H9 (cell line): ENCODE data around the gene SUPT3H. TPM values are rescaled to one million over a fixed set of nuclear protein-coding genes. Genes with fewer than 3 reads are reported as not detected.

Experiments
- DNase-seq: peaks from one replicate; pipeline ENCODE4 v3.0.0-alpha.2; 2017
- H2AFZ ChIP-seq: one replicate; pipeline ENCODE4 v1.6.1; 2013; ENCODE audit warnings: mild to moderate bottlenecking, low read length, control low read depth, moderate library complexity
- H2AK5ac ChIP-seq: 2 replicates; pipeline ENCODE4 v1.6.1; 2013; ENCODE audit warnings: low read length, control low read depth, mixed read lengths; ENCODE audit not compliant: insufficient read length
- H2BK120ac ChIP-seq: one replicate; pipeline ENCODE4 v1.6.1; 2013; ENCODE audit warnings: low read depth, mild to moderate bottlenecking, low read length, control low read depth, inconsistent platforms; ENCODE audit not compliant: poor library complexity, severe bottlenecking
- H2BK12ac ChIP-seq: 2 replicates; pipeline ENCODE4 v1.6.1; 2013; ENCODE audit warnings: low read length, control low read depth, mixed read lengths, low read depth; ENCODE audit not compliant: insufficient read length
- H2BK15ac ChIP-seq: 2 replicates; pipeline ENCODE4 v1.6.1; 2013; ENCODE audit warnings: low read depth, low read length, control low read depth
- H2BK20ac ChIP-seq: one replicate; pipeline ENCODE4 v1.6.1; 2013; ENCODE audit warnings: low read depth, mild to moderate bottlenecking, low read length, control low read depth, inconsistent platforms; ENCODE audit not compliant: poor library complexity, severe bottlenecking
- H2BK5ac ChIP-seq: 2 replicates; pipeline ENCODE4 v1.6.1; 2013; ENCODE audit warnings: low read length, control low read depth, mixed read lengths; ENCODE audit not compliant: insufficient read length
- H3K14ac ChIP-seq: 2 replicates; pipeline ENCODE4 v1.6.1; 2013; ENCODE audit warnings: low read length, control low read depth; ENCODE audit not compliant: insufficient read depth
- H3K18ac ChIP-seq: 2 replicates; pipeline ENCODE4 v1.6.1; 2013; ENCODE audit warnings: low read depth, mild to moderate bottlenecking, mixed read lengths, low read length, control low read depth; ENCODE audit not compliant: insufficient read length
- H3K23ac ChIP-seq: 2 replicates; pipeline ENCODE4 v1.6.1; 2013; ENCODE audit warnings: low read length, control low read depth, mixed read lengths, low read depth; ENCODE audit not compliant: insufficient read length
- H3K23me2 ChIP-seq: 2 replicates; pipeline ENCODE4 v1.6.1; 2013; ENCODE audit warnings: low read depth, mild to moderate bottlenecking, mixed read lengths, low read length, control low read depth; ENCODE audit not compliant: insufficient read length, poor library complexity, severe bottlenecking
- H3K27ac ChIP-seq: 2 replicates; pipeline ENCODE4 v1.5.1; 2013; ENCODE audit warnings: low read length, control low read depth, mixed read lengths, low read depth; ENCODE audit not compliant: insufficient read length
- H3K27me3 ChIP-seq: 2 replicates; pipeline ENCODE4 v1.6.1; 2013; ENCODE audit warnings: low read length, control low read depth, inconsistent platforms; ENCODE audit not compliant: insufficient read depth
- H3K4ac ChIP-seq: 2 replicates; pipeline ENCODE4 v1.6.1; 2013; ENCODE audit warnings: low read depth, mild to moderate bottlenecking, control low read depth, inconsistent platforms, low read length, moderate library complexity
- H3K4me1 ChIP-seq: 2 replicates; pipeline ENCODE4 v1.6.1; 2013; ENCODE audit warnings: low read length, control low read depth, inconsistent platforms; ENCODE audit not compliant: insufficient read depth
- H3K4me2 ChIP-seq: 2 replicates; pipeline ENCODE4 v1.6.1; 2013; ENCODE audit warnings: low read length, control low read depth, mixed read lengths; ENCODE audit not compliant: insufficient read length, insufficient read depth
- H3K56ac ChIP-seq: 2 replicates; pipeline ENCODE4 v1.6.1; 2013; ENCODE audit warnings: low read depth, mild to moderate bottlenecking, mixed read lengths, low read length, control low read depth; ENCODE audit not compliant: insufficient read length
- H3K79me1 ChIP-seq: 2 replicates; pipeline ENCODE4 v1.6.1; 2013; ENCODE audit warnings: low read depth, mild to moderate bottlenecking, moderate library complexity, low read length, control low read depth, inconsistent platforms; ENCODE audit not compliant: insufficient read depth, poor library complexity, severe bottlenecking
- H3K79me2 ChIP-seq: 2 replicates; pipeline ENCODE4 v1.6.1; 2013; ENCODE audit warnings: low read length, control low read depth, inconsistent platforms; ENCODE audit not compliant: insufficient read depth
- H3K9ac ChIP-seq: 2 replicates; pipeline ENCODE4 v1.6.1; 2013; ENCODE audit warnings: low read length, control low read depth, mixed read lengths; ENCODE audit not compliant: insufficient read length; ENCODE audit errors: extremely low read depth
- H3K9me3 ChIP-seq: one replicate; pipeline ENCODE4 v1.6.1; 2013; ENCODE audit warnings: low read depth, low read length, inconsistent platforms; ENCODE audit not compliant: control insufficient read depth
- H3T11ph ChIP-seq: one replicate; pipeline ENCODE4 v1.6.1; 2013; ENCODE audit warnings: mild to moderate bottlenecking, low read length, control low read depth, inconsistent platforms
- H4K20me1 ChIP-seq: one replicate; pipeline ENCODE4 v1.6.1; 2013; ENCODE audit not compliant: control insufficient read depth, insufficient read length, insufficient read depth
- H4K5ac ChIP-seq: 2 replicates; pipeline ENCODE4 v1.6.1; 2013; ENCODE audit warnings: low read depth, mild to moderate bottlenecking, mixed read lengths, low read length, control low read depth; ENCODE audit not compliant: insufficient read length
- H4K8ac ChIP-seq: replicated peaks from 2 replicates; pipeline ENCODE4 v1.6.1; 2013; ENCODE audit warnings: low read length, control low read depth, mixed read lengths, low read depth; ENCODE audit not compliant: insufficient read length
- H4K91ac ChIP-seq: 2 replicates; pipeline ENCODE4 v1.6.1; 2013; ENCODE audit warnings: low read depth, mild to moderate bottlenecking, moderate library complexity, mixed read lengths, low read length, control low read depth; ENCODE audit not compliant: insufficient read length
- H3K27ac Mint-ChIP-seq, 3 experiments: 2 replicates in 2 of 3; 3 replicates in 1 of 3; pipeline ENCODE4 v1.8.0; 2020 to 2021; ENCODE audit warnings: mixed read lengths in 3 of 3, mild to moderate bottlenecking in 1 of 3, moderate library complexity in 1 of 3
- H3K27me3 Mint-ChIP-seq: 2 replicates; pipeline ENCODE4 v1.8.0; 2021; ENCODE audit warnings: low read depth, mild to moderate bottlenecking, moderate library complexity, mixed read lengths
- H3K36me3 Mint-ChIP-seq, 3 experiments: 2 replicates in 2 of 3; 3 replicates in 1 of 3; pipeline ENCODE4 v1.8.0; 2020 to 2021; ENCODE audit warnings: low read depth in 3 of 3, mixed read lengths in 3 of 3; ENCODE audit not compliant: insufficient read depth in 1 of 3
- H3K4me1 Mint-ChIP-seq, 2 experiments: 2 replicates each; pipeline ENCODE4 v1.8.0; 2020; ENCODE audit warnings: mixed read lengths in 2 of 2
- H3K4me3 Mint-ChIP-seq, 2 experiments: 2 replicates in 1 of 2; 3 replicates in 1 of 2; pipeline ENCODE4 v1.8.0; 2020 to 2021; ENCODE audit warnings: mild to moderate bottlenecking in 2 of 2, mixed read lengths in 2 of 2, moderate library complexity in 1 of 2
- H3K9me3 Mint-ChIP-seq, 2 experiments: 2 replicates in 1 of 2; 3 replicates in 1 of 2; pipeline ENCODE4 v1.8.0; 2020; ENCODE audit warnings: mild to moderate bottlenecking in 2 of 2, mixed read lengths in 2 of 2, moderate library complexity in 1 of 2
- CTCF ChIP-seq: fragments of 200-600 bp; sonication (generic); conservative IDR thresholded peaks from 3 replicates; pipeline ENCODE4 v1.8.0; 2021; ENCODE audit warnings: antibody characterized with exemption, mild to moderate bottlenecking
- WGBS: extraction: QIAGEN DNeasy Blood & Tissue Kit; methylation state at CpG from one replicate; pipeline ENCODE4 v1.1.7; 2013; ENCODE audit warnings: missing lambda C conversion rate, low lambda C conversion rate, mixed read lengths; ENCODE audit not compliant: insufficient read length; ENCODE audit errors: extremely low coverage; 5-methylcytosine and 5-hydroxymethylcytosine counted together
- total RNA-seq: library from RNA; stranded (reverse); gene quantifications from 2 replicates; pipeline ENCODE4 v1.2.1, GENCODE V29; 2021

SUPT3H gene
- total RNA-seq, 1 experiment from 2014 or later = 22.5 TPM

DNA sequence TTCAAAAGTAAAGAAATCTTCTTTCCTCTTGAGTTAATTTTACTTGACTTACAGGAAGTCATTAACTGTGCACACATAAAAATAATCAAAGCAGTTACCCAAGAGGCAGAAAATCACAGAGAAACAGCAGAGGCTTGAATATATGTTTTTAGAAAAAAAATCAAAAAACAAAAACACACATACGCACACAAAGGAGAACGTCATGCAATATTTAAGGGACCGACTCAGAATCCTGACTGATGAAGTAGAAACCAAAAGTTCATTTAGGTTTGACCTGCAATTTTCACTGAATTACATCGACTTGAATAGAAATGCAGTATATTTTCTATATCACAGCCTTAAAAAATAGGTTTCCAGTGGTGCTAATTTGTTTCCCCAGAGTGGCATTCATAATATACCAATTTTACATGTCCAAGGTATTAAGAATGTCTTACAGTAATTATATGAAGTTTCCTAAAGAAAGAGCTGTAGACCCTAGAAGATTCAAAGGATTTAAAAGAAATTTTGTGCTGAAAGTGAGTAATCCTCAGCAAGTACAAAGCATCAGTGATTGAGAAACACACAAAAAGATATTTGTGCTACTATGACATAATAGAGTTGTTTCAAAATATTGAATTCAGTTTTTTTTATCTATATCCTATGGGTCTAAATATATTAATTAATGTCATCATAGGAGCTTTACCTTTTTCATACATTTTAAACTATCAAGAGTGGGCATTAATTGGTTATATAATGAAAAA, 408.1 kb downstream of the SUPT3H start:
- H3K79me2 ChIP-seq = no peaks in the 10 kb centered on the region
- H3T11ph ChIP-seq = no peak overlapping the region
- Mint-ChIP-seq H3K36me3 (peaks cover 23 to 36% (median 30%) of the 10 kb centered on the region in 3 experiments), H3K4me1 (no peaks in the 10 kb centered on the region), H3K27ac (no peak overlapping the region), H3K4me3 (no peak overlapping the region), H3K9me3 (peaks cover 29 to 35% of the 10 kb centered on the region in 2 experiments), H3K27me3 (no peaks in the 10 kb centered on the region; the same call in 1 of the 2 replicates)
- H3K4ac ChIP-seq = no peak overlapping the region
- H3K4me2 ChIP-seq = no peak overlapping the region
- no peak overlapping the region for H3K27ac ChIP-seq
- no peak overlapping the region for H4K5ac ChIP-seq
- H3K9ac ChIP-seq = no peak overlapping the region
- no peaks in the 10 kb centered on the region for H4K20me1 ChIP-seq
- H3K14ac ChIP-seq = no peak overlapping the region
- H2BK15ac ChIP-seq = no peak overlapping the region
- no peak overlapping the region for H2BK120ac ChIP-seq
- H3K23ac ChIP-seq = no peak overlapping the region
- WGBS = no CpG with 5 or more reads among the region's 4 CpGs
- no peak overlapping the region for H2AFZ ChIP-seq
- H2BK12ac ChIP-seq = no peak overlapping the region
- no peak for DNase-seq
- H3K27me3 ChIP-seq = no peaks in the 10 kb centered on the region
- H2BK5ac ChIP-seq = no peak overlapping the region
- no peak overlapping the region for H4K91ac ChIP-seq
- H3K4me1 ChIP-seq = no peaks in the 10 kb centered on the region
- no peak overlapping the region for H2AK5ac ChIP-seq
- H3K23me2 ChIP-seq = no peaks in the 10 kb centered on the region
- H3K18ac ChIP-seq = no peak overlapping the region
- H2BK20ac ChIP-seq = no peak overlapping the region
- H3K79me1 ChIP-seq = no peaks in the 10 kb centered on the region
- no peak for TF ChIP-seq CTCF
- H3K56ac ChIP-seq = no peak overlapping the region
- peaks cover 11% of the 10 kb centered on the region for H3K9me3 ChIP-seq
- H4K8ac ChIP-seq = no peak overlapping the region
